ENCODE measurements around the gene RAB20. TPM values are rescaled to one million over a fixed set of nuclear protein-coding genes. Genes with fewer than 3 reads are reported as not detected.
"Not testable (repeated sequence)": the region's sequence is repeated elsewhere in the genome, so short reads cannot be mapped to it uniquely, and the experiment has no call there.

Gene RAB20
- polyA plus RNA-seq, 1 donor from 2014 or later = not detected

- H2AFZ ChIP-seq (ENCODE audit: low read depth, low read length); H4K20me1 ChIP-seq (ENCODE audit: insufficient read depth); H3K36me3 ChIP-seq (ENCODE audit: insufficient read depth, low read length): not testable (repeated sequence)
Observed at GRCh38 chr13:110606281-110606680, 44.8 kb upstream of the RAB20 start.

GRCh38 chr13:110605132-110605531 is 43.6 kb upstream of the RAB20 start:
- Histone ChIP-seq H3K36me3 (ENCODE audit: insufficient read depth, low read length) (no peaks in the 10 kb centered on the region), H3K27ac (ENCODE audit: low read length) (no peak overlapping the region), H3K79me2 (replicated peaks; ENCODE audit: insufficient read depth, low read length) (no peaks in the 10 kb centered on the region), H3K9me2 (ENCODE audit: insufficient read depth, low read length) (no peaks in the 10 kb centered on the region), H3F3A (ENCODE audit: insufficient read depth, low read length, poor library complexity, severe bottlenecking) (no peaks in the 10 kb centered on the region), H4K20me1 (ENCODE audit: insufficient read depth) (no peaks in the 10 kb centered on the region), H2AFZ (ENCODE audit: low read depth, low read length) (no peak overlapping the region), H3K9ac (ENCODE audit: low read length) (no peak overlapping the region), H3K27me3 (ENCODE audit: insufficient read depth, low read depth, low read length) (no peaks in the 10 kb centered on the region), H3K4me3 (ENCODE audit: low read length) (no peak overlapping the region), H3K4me2 (ENCODE audit: low read length) (no peak overlapping the region), H3K9me3 (ENCODE audit: low read length) (no peaks in the 10 kb centered on the region)
- no peak for TF ChIP-seq CTCF (IDR thresholded peaks at IDR 0.05; ENCODE audit: poor library complexity, severe bottlenecking)
- no peak for TF ChIP-seq POLR2AphosphoS5 (IDR thresholded peaks at IDR 0.05)
- TF ChIP-seq TAF1 (IDR thresholded peaks at IDR 0.05; ENCODE audit: low read depth) = no peak
- no peak for TF ChIP-seq REST (IDR thresholded peaks at IDR 0.05; ENCODE audit: borderline replicate concordance)
- TF ChIP-seq EP300 (conservative IDR thresholded peaks at IDR 0.05; ENCODE audit: poor library complexity, severe bottlenecking) = no peak
- TF ChIP-seq EZH2 (IDR thresholded peaks at IDR 0.05; ENCODE audit: borderline replicate concordance, insufficient read depth, low read length, poor library complexity, severe bottlenecking) = no peak
- TF ChIP-seq RAD21 (conservative IDR thresholded peaks at IDR 0.05) = no peak
- no peak for TF ChIP-seq MXI1 (conservative IDR thresholded peaks at IDR 0.05; ENCODE audit: poor library complexity, severe bottlenecking)
- TF ChIP-seq SMC3 (conservative IDR thresholded peaks at IDR 0.05; ENCODE audit: poor library complexity) = no peak

More at GRCh38 chr13:110606281-110606680, 44.8 kb upstream of the RAB20 start:
- H3K9me2 ChIP-seq (ENCODE audit: insufficient read depth, low read length); H3K27ac ChIP-seq (ENCODE audit: low read length); H3K79me2 ChIP-seq (replicated peaks; ENCODE audit: insufficient read depth, low read length); H3K9me3 ChIP-seq (ENCODE audit: low read length); H3K9ac ChIP-seq (ENCODE audit: low read length); H3K4me3 ChIP-seq (ENCODE audit: low read length); H3F3A ChIP-seq (ENCODE audit: insufficient read depth, low read length, poor library complexity, severe bottlenecking); H3K4me2 ChIP-seq (ENCODE audit: low read length); H3K27me3 ChIP-seq (ENCODE audit: insufficient read depth, low read depth, low read length): not testable (repeated sequence)

- H3K9me2 ChIP-seq (ENCODE audit: insufficient read depth, low read length) = no peaks in the 10 kb centered on the region
- H3F3A ChIP-seq (ENCODE audit: insufficient read depth, low read length, poor library complexity, severe bottlenecking) = no peaks in the 10 kb centered on the region
- no peaks in the 10 kb centered on the region for H3K9me3 ChIP-seq (ENCODE audit: low read length)
- no peak overlapping the region for H3K27ac ChIP-seq (ENCODE audit: low read length)
- H4K20me1 ChIP-seq (ENCODE audit: insufficient read depth) = no peaks in the 10 kb centered on the region
- no peak overlapping the region for H2AFZ ChIP-seq (ENCODE audit: low read depth, low read length)
- TF ChIP-seq EZH2 (IDR thresholded peaks at IDR 0.05; ENCODE audit: borderline replicate concordance, insufficient read depth, low read length, poor library complexity, severe bottlenecking) (no peak), CTCF (IDR thresholded peaks at IDR 0.05; ENCODE audit: poor library complexity, severe bottlenecking) (no peak), RAD21 (conservative IDR thresholded peaks at IDR 0.05) (no peak), TAF1 (IDR thresholded peaks at IDR 0.05; ENCODE audit: low read depth) (no peak), SMC3 (conservative IDR thresholded peaks at IDR 0.05; ENCODE audit: poor library complexity) (no peak), MXI1 (conservative IDR thresholded peaks at IDR 0.05; ENCODE audit: poor library complexity, severe bottlenecking) (no peak), EP300 (conservative IDR thresholded peaks at IDR 0.05; ENCODE audit: poor library complexity, severe bottlenecking) (no peak), REST (IDR thresholded peaks at IDR 0.05; ENCODE audit: borderline replicate concordance) (no peak), POLR2AphosphoS5 (IDR thresholded peaks at IDR 0.05) (no peak)
- no peaks in the 10 kb centered on the region for H3K36me3 ChIP-seq (ENCODE audit: insufficient read depth, low read length)
- H3K9ac ChIP-seq (ENCODE audit: low read length) = no peak overlapping the region
- H3K79me2 ChIP-seq (replicated peaks; ENCODE audit: insufficient read depth, low read length) = no peaks in the 10 kb centered on the region
- no peak overlapping the region for H3K4me3 ChIP-seq (ENCODE audit: low read length)
- H3K27me3 ChIP-seq (ENCODE audit: insufficient read depth, low read depth, low read length) = no peaks in the 10 kb centered on the region
- H3K4me2 ChIP-seq (ENCODE audit: low read length) = no peak overlapping the region
Observed at GRCh38 chr13:110600980-110601379, 39.5 kb upstream of the RAB20 start.
